ENCODE data around the gene F13B.
A peak's percentile ranks its signal among the peaks of the same experiment; 100 is the strongest.
"Not testable (repeated sequence)": the region's sequence is repeated elsewhere in the genome, so short reads cannot be mapped to it uniquely, and the experiment has no call there.

The F13B gene

DNA sequence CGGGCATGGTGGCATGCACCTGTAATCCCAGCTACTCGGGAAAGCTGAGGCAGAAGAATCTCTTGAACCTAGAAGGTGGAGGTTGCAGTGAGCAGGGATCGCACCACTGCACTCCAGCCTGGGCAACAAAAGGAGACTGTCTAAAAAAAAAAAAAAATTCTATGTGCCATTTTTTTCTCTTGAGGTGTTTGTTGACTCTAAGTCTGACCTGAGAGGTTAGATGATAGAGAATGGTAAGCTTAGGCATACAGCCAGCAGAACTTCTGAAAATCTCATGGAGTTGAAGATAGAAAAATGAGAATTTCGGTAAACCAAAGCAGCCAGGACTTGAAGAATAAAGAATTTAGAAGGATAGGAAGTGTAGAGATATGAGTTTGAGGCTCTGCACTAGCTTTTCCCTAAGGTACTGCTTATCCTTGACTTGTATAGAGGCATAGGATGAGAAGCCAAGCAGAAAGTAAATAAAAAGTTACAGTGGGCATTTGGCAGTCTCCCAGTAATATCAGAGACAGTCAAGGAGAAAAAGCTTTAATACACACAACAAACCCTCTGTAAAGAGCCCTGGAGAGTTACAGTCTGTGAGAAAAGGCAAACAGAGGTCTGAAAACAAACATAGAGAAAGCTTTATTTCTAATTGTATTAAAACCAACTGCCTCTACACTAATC is 24.3 kb downstream of the F13B start:
- H2AFZ ChIP-seq (ENCODE audit: low read length, unreplicated experiment) = peak overlapping the region; percentile 2
- H3K79me2 ChIP-seq (ENCODE audit: control insufficient read depth, insufficient read depth, low read length, unreplicated experiment) = no peaks in the 10 kb centered on the region
- no peaks in the 10 kb centered on the region for H3K36me3 ChIP-seq (ENCODE audit: insufficient read depth, low read length)
- H3K27me3 ChIP-seq (ENCODE audit: insufficient read depth, low read length) = no peaks in the 10 kb centered on the region
- no peaks in the 10 kb centered on the region for H3K4me1 ChIP-seq (ENCODE audit: control insufficient read depth, insufficient read depth, low read length, unreplicated experiment)
- no peak overlapping the region for H3K4me3 ChIP-seq (ENCODE audit: low read depth, low read length)
- H3K27ac ChIP-seq (ENCODE audit: low read depth, low read length) = no peak overlapping the region

DNA sequence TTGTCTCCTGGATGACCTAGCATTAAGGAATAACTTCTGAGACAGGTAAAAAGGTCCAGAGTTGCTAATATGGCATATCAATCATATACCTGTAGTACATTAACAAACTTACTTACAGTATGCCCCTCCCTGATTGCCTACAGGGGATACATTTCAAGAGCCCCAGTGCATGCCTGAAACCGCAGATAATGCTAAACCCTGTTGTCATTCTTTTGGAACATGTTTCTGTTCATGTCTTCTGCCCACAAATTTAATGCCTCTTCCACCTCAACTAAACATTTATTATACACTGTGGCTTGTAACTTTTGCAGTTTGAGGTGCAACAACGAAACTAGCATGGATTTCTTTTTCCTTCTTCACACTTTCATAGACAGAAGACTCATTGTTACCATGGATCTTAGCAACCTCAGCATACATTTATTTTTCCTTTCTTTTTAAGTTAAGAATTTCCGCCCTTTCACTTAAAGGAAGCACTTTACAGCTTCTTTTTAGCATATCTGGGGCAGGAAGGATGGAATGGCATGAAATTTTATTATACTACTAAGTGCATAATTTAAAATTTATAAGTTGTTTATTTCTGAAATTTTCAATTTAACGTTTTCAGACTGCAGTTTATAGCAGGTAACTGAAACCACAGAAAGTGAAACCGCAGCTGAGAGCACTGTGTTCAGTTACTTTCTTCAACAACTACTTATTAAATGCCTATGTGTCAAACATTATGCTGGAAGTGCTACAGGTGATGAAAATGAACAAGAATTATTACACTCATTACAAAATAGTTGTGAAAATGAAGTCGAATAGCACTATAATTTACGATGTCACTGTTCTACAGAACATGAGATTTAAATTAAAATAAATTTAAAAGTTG is 25.3 kb downstream of the F13B start:
- H3K36me3 ChIP-seq (ENCODE audit: insufficient read depth, low read length) = no peaks in the 10 kb centered on the region
- no peaks in the 10 kb centered on the region for H3K4me1 ChIP-seq (ENCODE audit: control insufficient read depth, insufficient read depth, low read length, unreplicated experiment)
- no peak overlapping the region for H3K4me3 ChIP-seq (ENCODE audit: low read depth, low read length)
- H3K27me3 ChIP-seq (ENCODE audit: insufficient read depth, low read length) = no peaks in the 10 kb centered on the region
- no peaks in the 10 kb centered on the region for H3K79me2 ChIP-seq (ENCODE audit: control insufficient read depth, insufficient read depth, low read length, unreplicated experiment)
- H3K27ac ChIP-seq (ENCODE audit: low read depth, low read length) = no peak overlapping the region
- no peak overlapping the region for H2AFZ ChIP-seq (ENCODE audit: low read length, unreplicated experiment)

DNA sequence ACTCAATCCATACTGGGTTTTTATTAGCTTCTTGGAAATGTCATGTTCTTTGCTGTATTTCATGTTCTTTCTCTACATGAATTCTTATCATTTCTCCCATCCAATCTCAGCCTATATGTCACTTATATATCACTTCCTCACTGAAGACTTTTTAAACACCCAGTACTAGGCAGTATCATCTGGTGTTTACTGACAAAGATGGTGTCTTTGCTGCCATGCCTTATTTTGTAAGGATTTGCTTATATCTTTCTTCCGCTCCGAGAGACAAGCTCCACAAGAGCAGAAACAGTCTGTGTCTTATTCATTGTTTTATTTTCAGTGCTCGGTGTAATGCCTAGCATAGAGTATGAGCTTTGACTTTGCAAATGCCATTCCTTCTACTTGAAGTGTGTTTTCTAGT is 30.2 kb downstream of the F13B start:
- no peak overlapping the region for H2AFZ ChIP-seq (ENCODE audit: low read length, unreplicated experiment)
- H3K4me1 ChIP-seq (ENCODE audit: control insufficient read depth, insufficient read depth, low read length, unreplicated experiment) = peaks cover 15% of the 10 kb centered on the region

DNA sequence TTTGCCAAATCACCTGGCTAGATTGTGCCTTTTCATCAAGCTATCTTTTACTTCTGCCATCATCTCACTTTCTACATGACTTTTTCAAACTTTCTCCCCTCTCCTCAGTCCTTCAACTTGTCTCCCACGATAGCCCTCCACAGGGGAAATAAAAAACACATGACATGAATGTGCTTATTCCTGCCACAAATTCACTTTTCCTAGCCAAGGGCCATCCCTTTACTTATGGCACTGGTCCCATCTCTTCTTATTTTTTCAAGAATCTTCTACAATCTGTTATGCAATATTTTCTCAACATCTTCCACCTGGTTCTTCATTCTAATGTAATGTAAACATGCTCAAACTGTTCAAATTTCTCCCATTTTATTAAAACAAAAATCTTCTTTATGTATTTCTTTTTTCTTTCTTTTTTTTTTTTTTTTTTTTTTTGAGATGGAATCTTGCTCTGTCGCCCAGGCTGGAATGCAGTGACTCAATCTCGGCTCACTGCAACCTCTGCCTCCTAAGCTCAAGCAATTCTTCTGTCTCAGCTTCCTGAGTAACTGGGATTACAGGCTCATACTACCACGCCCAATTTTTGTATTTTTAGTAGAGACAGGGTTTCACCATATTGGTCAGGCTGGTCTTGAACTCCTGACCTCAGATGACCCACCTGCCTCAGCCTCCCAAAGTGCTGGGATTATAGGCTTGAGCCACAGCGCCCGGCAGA is 32.3 kb downstream of the F13B start:
- peaks cover 24% of the 10 kb centered on the region for H3K4me1 ChIP-seq (ENCODE audit: control insufficient read depth, insufficient read depth, low read length, unreplicated experiment)
- H3K36me3 ChIP-seq (ENCODE audit: insufficient read depth, low read length); H3K27me3 ChIP-seq (ENCODE audit: insufficient read depth, low read length); H3K4me3 ChIP-seq (ENCODE audit: low read depth, low read length); H3K79me2 ChIP-seq (ENCODE audit: control insufficient read depth, insufficient read depth, low read length, unreplicated experiment): not testable (repeated sequence)
- H3K27ac ChIP-seq (ENCODE audit: low read depth, low read length) = peak overlapping the region; percentile 36
- H2AFZ ChIP-seq (ENCODE audit: low read length, unreplicated experiment) = peak overlapping the region; percentile 54

More for the DNA sequence above, 30.2 kb downstream of the F13B start:
- H3K4me3 ChIP-seq (ENCODE audit: low read depth, low read length) = no peak overlapping the region
- no peaks in the 10 kb centered on the region for H3K27me3 ChIP-seq (ENCODE audit: insufficient read depth, low read length)
- H3K27ac ChIP-seq (ENCODE audit: low read depth, low read length) = no peak overlapping the region
- H3K79me2 ChIP-seq (ENCODE audit: control insufficient read depth, insufficient read depth, low read length, unreplicated experiment) = no peaks in the 10 kb centered on the region
- no peaks in the 10 kb centered on the region for H3K36me3 ChIP-seq (ENCODE audit: insufficient read depth, low read length)

DNA sequence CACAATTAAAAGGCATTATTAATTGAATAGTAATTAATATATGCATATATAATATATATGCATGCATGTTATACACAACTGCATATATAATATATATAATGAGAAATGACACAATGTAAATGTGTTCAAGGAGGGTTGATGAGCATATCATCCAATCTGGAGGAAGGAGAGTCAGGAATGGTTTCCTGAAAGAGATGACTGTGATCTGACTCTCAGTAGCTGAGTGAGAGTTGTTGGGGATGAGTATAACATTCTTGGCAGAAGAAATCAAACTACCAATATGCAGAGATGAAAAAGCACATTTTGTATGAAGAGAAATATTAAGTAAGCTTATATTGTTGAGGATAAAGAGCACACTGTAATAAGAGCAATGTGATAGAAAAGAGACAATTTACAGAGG is 37.3 kb downstream of the F13B start:
- peak overlapping the region; percentile 59 for H2AFZ ChIP-seq (ENCODE audit: low read length, unreplicated experiment)

DNA sequence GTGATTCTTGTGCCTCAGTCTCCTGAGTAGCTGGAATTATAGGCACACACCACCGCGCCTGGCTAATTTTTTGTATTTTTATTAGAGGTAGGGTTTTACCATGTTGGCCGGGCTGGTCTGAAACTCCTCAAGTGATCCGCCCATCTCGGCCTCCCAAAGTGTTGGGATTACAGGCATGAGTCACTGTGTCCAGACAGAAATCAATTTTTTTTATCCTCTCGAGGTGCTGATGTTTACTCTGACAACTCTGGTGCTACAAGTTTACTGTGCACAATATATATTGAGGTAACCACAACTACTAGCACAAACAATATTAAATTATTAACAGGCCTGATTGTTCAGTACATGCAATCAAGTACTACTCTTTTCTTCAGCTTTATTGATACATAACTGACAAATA is 39.7 kb downstream of the F13B start:
- Histone ChIP-seq H3K4me3 (ENCODE audit: low read depth, low read length) (no peak overlapping the region), H3K27ac (ENCODE audit: low read depth, low read length) (no peak overlapping the region), H3K4me1 (ENCODE audit: control insufficient read depth, insufficient read depth, low read length, unreplicated experiment) (peaks cover 9% of the 10 kb centered on the region), H3K79me2 (ENCODE audit: control insufficient read depth, insufficient read depth, low read length, unreplicated experiment) (no peaks in the 10 kb centered on the region), H3K36me3 (ENCODE audit: insufficient read depth, low read length) (no peaks in the 10 kb centered on the region), H2AFZ (ENCODE audit: low read length, unreplicated experiment) (no peak overlapping the region), H3K27me3 (ENCODE audit: insufficient read depth, low read length) (no peaks in the 10 kb centered on the region)

More for the DNA sequence above, 37.3 kb downstream of the F13B start:
- Histone ChIP-seq H3K79me2 (ENCODE audit: control insufficient read depth, insufficient read depth, low read length, unreplicated experiment) (no peaks in the 10 kb centered on the region), H3K4me3 (ENCODE audit: low read depth, low read length) (no peak overlapping the region), H3K36me3 (ENCODE audit: insufficient read depth, low read length) (no peaks in the 10 kb centered on the region), H3K27ac (ENCODE audit: low read depth, low read length) (no peak overlapping the region), H3K4me1 (ENCODE audit: control insufficient read depth, insufficient read depth, low read length, unreplicated experiment) (peaks cover 17% of the 10 kb centered on the region), H3K27me3 (ENCODE audit: insufficient read depth, low read length) (no peaks in the 10 kb centered on the region)

DNA sequence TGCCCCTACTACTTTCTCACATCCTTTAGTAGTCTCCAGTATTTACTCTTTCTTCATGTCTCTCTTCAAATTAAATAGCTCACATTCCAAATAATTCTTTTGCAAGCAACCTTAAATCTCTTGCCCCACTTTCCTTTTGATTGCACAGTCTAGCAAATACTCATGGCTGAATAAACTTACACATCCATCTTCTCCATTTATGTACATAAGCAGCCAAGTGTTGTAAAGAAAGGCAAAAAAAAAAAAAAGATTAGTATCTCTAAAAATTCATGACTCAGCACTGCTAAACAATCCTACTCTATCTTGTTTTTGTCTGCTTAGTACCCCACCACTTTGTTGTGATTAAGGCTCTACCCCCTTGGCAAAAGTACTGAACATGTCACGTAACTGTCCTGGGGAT is 42.6 kb downstream of the F13B start:
- no peak overlapping the region for H2AFZ ChIP-seq (ENCODE audit: low read length, unreplicated experiment)

DNA sequence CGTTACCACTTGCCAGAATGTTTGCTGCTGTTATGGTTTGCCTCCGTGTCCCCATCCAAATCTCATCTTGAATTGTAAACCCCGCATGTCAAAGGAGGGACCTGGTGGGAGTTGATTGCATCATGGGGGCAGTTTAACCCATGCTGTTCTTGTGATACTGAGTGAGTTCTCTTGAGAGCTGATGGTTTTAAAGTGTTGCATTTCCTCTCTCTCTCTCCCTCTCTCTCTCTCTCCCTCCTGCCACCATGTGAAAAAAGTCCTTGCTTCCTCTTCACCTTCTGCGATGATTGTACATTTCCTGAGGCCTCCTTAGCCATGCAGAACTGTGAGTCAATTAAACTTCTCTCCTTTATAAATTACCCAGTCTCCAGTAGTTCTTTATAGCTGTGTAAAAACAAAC is 45.3 kb downstream of the F13B start:
- Histone ChIP-seq H3K36me3 (ENCODE audit: insufficient read depth, low read length) (no peaks in the 10 kb centered on the region), H3K4me1 (ENCODE audit: control insufficient read depth, insufficient read depth, low read length, unreplicated experiment) (no peaks in the 10 kb centered on the region), H3K27me3 (ENCODE audit: insufficient read depth, low read length) (no peaks in the 10 kb centered on the region), H2AFZ (ENCODE audit: low read length, unreplicated experiment) (no peak overlapping the region), H3K4me3 (ENCODE audit: low read depth, low read length) (no peak overlapping the region), H3K79me2 (ENCODE audit: control insufficient read depth, insufficient read depth, low read length, unreplicated experiment) (no peaks in the 10 kb centered on the region), H3K27ac (ENCODE audit: low read depth, low read length) (no peak overlapping the region)

More for the DNA sequence above, 42.6 kb downstream of the F13B start:
- Histone ChIP-seq H3K4me3 (ENCODE audit: low read depth, low read length) (no peak overlapping the region), H3K27ac (ENCODE audit: low read depth, low read length) (no peak overlapping the region), H3K27me3 (ENCODE audit: insufficient read depth, low read length) (no peaks in the 10 kb centered on the region), H3K4me1 (ENCODE audit: control insufficient read depth, insufficient read depth, low read length, unreplicated experiment) (no peaks in the 10 kb centered on the region), H3K36me3 (ENCODE audit: insufficient read depth, low read length) (no peaks in the 10 kb centered on the region), H3K79me2 (ENCODE audit: control insufficient read depth, insufficient read depth, low read length, unreplicated experiment) (no peaks in the 10 kb centered on the region)

DNA sequence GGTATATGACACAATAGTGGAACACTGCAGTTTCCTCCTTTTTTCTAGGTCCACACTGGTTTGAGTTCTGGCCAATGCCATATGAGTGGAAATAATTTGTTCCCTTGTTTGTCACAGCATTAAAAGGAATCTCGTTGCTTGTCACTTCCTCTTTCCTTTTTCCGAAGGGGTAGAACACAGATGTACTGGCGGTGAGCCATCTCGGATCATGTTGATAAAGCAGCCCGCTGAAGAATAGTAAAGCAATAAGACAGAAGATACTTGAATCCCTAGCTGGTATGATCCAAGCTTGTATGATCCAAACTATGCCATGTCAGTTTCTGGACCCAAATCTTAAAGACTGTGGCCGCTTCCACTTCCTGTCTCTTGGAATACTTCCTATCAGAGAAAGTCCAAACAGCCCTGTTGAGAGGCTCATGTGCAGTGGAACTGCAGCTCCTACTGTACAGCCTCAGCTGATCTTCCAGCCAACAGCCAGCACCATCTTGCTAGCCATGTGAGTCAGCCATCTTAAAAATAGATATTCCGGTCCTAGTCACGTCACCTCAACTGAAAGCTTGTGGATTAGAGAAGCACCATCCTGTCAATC is 49.4 kb downstream of the F13B start:
- H3K4me1 ChIP-seq (ENCODE audit: control insufficient read depth, insufficient read depth, low read length, unreplicated experiment) = no peaks in the 10 kb centered on the region
- H3K79me2 ChIP-seq (ENCODE audit: control insufficient read depth, insufficient read depth, low read length, unreplicated experiment) = no peaks in the 10 kb centered on the region
- H3K27me3 ChIP-seq (ENCODE audit: insufficient read depth, low read length) = no peaks in the 10 kb centered on the region
- no peak overlapping the region for H3K4me3 ChIP-seq (ENCODE audit: low read depth, low read length)
- no peak overlapping the region for H3K27ac ChIP-seq (ENCODE audit: low read depth, low read length)
- H2AFZ ChIP-seq (ENCODE audit: low read length, unreplicated experiment) = peak overlapping the region; percentile 36
- H3K36me3 ChIP-seq (ENCODE audit: insufficient read depth, low read length) = no peaks in the 10 kb centered on the region

DNA sequence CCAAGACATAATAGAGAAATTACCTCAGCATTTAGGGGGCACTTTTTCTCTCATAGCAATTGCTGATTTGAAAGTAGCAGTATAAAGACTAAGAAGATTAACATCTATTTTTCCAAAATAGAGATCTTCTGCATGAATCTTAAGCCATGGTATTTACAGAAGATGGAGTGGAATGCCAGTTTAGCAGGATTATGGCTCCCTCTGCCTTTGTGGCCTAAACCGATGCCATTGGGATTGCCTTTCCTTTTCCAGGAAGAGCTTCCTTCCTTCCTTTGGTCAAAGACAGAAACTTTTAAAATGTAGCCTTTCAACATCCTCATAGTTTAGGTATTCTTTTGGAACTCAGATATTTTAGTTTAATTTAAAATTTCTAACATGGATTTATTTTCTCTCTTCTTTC is 50.3 kb downstream of the F13B start:
- Histone ChIP-seq H3K27ac (ENCODE audit: low read depth, low read length) (no peak overlapping the region), H3K79me2 (ENCODE audit: control insufficient read depth, insufficient read depth, low read length, unreplicated experiment) (no peaks in the 10 kb centered on the region), H3K36me3 (ENCODE audit: insufficient read depth, low read length) (no peaks in the 10 kb centered on the region), H3K4me1 (ENCODE audit: control insufficient read depth, insufficient read depth, low read length, unreplicated experiment) (no peaks in the 10 kb centered on the region), H3K4me3 (ENCODE audit: low read depth, low read length) (no peak overlapping the region), H3K27me3 (ENCODE audit: insufficient read depth, low read length) (no peaks in the 10 kb centered on the region), H2AFZ (ENCODE audit: low read length, unreplicated experiment) (no peak overlapping the region)

Measured in ACC112 (cell line).